ENCODE results near the gene SLC16A7. TPM values are rescaled to one million over a fixed set of nuclear protein-coding genes. Genes with fewer than 3 reads are reported as not detected.

The SLC16A7 gene
- total RNA-seq, 4 donors from 2014 or later = 0.80 to 29.9 (median 12.3) TPM

- WGBS, 2 donors (ENCODE audit: low coverage in 1 of 2) = 50 to 88% methylated on average over 1 of the region's 1 CpG
- in situ Hi-C loops (cut with MboI; ENCODE audit: low pct_ligation_motif_present in 1 of 4, low pct_unique_long_range_greater_than_20kb in 1 of 4, low sequenced_read_pairs in 3 of 4) = no loop called here
- Histone ChIP-seq H3K36me3 (no peaks in the 10 kb centered on the region), H3K4me3 (no peak overlapping the region), H3K9me3 (no peaks in the 10 kb centered on the region), H3K27me3 (no peaks in the 10 kb centered on the region), H3K4me1 (no peaks in the 10 kb centered on the region), H3K27ac (no peak overlapping the region)
- intact Hi-C loops (cut with DNase I; ENCODE audit: low total_unique reads) = no loop called here
- TF ChIP-seq POLR2AphosphoS5 (IDR thresholded peaks at IDR 0.05) (no peak), POLR2A (IDR thresholded peaks at IDR 0.05) (no peak), EP300 (IDR thresholded peaks at IDR 0.05; ENCODE audit: low read depth) (no peak)
- TF ChIP-seq, protein P1, sequence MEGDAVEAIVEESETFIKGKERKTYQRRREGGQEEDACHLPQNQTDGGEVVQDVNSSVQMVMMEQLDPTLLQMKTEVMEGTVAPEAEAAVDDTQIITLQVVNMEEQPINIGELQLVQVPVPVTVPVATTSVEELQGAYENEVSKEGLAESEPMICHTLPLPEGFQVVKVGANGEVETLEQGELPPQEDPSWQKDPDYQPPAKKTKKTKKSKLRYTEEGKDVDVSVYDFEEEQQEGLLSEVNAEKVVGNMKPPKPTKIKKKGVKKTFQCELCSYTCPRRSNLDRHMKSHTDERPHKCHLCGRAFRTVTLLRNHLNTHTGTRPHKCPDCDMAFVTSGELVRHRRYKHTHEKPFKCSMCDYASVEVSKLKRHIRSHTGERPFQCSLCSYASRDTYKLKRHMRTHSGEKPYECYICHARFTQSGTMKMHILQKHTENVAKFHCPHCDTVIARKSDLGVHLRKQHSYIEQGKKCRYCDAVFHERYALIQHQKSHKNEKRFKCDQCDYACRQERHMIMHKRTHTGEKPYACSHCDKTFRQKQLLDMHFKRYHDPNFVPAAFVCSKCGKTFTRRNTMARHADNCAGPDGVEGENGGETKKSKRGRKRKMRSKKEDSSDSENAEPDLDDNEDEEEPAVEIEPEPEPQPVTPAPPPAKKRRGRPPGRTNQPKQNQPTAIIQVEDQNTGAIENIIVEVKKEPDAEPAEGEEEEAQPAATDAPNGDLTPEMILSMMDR (IDR thresholded peaks at IDR 0.05) = no peak
- no peak for DNase-seq
These were observed 38.4 kb downstream of the SLC16A7 start for GRCh38 chr12:59634254-59634653.

GRCh38 chr12:59636945-59637691 lies 41.3 kb downstream of the SLC16A7 start:
- no peak for DNase-seq
- 71 to 82% methylated on average over 5 of the region's 5 CpGs for WGBS, 2 donors (ENCODE audit: low coverage in 1 of 2)
- no peaks in the 10 kb centered on the region for H3K4me1 ChIP-seq
- no peaks in the 10 kb centered on the region for H3K27me3 ChIP-seq
- H3K9me3 ChIP-seq = no peaks in the 10 kb centered on the region
- in situ Hi-C loops (cut with MboI; ENCODE audit: low pct_ligation_motif_present in 1 of 4, low pct_unique_long_range_greater_than_20kb in 1 of 4, low sequenced_read_pairs in 3 of 4) = no loop called here
- H3K36me3 ChIP-seq = no peaks in the 10 kb centered on the region
- intact Hi-C loops (cut with DNase I; ENCODE audit: low total_unique reads) = no loop called here
- no peak overlapping the region for H3K27ac ChIP-seq
- no peak overlapping the region for H3K4me3 ChIP-seq
- TF ChIP-seq POLR2A (IDR thresholded peaks at IDR 0.05) = no peak
- TF ChIP-seq EP300 (IDR thresholded peaks at IDR 0.05; ENCODE audit: low read depth) = no peak
- no peak for TF ChIP-seq POLR2AphosphoS5 (IDR thresholded peaks at IDR 0.05)
- TF ChIP-seq, protein P1 (IDR thresholded peaks at IDR 0.05) = no peak

GRCh38 chr12:59637692-59638070 lies 41.9 kb downstream of the SLC16A7 start:
- DNase-seq = no peak
- H3K9me3 ChIP-seq = no peaks in the 10 kb centered on the region
- H3K4me1 ChIP-seq = no peaks in the 10 kb centered on the region
- no peaks in the 10 kb centered on the region for H3K27me3 ChIP-seq
- intact Hi-C loops (cut with DNase I; ENCODE audit: low total_unique reads) = no loop called here
- no peak overlapping the region for H3K27ac ChIP-seq
- TF ChIP-seq POLR2A (IDR thresholded peaks at IDR 0.05) (no peak), EP300 (IDR thresholded peaks at IDR 0.05; ENCODE audit: low read depth) (no peak), POLR2AphosphoS5 (IDR thresholded peaks at IDR 0.05) (no peak)
- TF ChIP-seq, protein P1 (IDR thresholded peaks at IDR 0.05) = no peak
- no peaks in the 10 kb centered on the region for H3K36me3 ChIP-seq
- no peak overlapping the region for H3K4me3 ChIP-seq
- in situ Hi-C loops (cut with MboI; ENCODE audit: low pct_ligation_motif_present in 1 of 4, low pct_unique_long_range_greater_than_20kb in 1 of 4, low sequenced_read_pairs in 3 of 4) = no loop called here

GRCh38 chr12:59643550-59643949 lies 47.7 kb downstream of the SLC16A7 start:
- no peaks in the 10 kb centered on the region for H3K27me3 ChIP-seq
- H3K9me3 ChIP-seq = no peaks in the 10 kb centered on the region
- H3K4me3 ChIP-seq = no peak overlapping the region
- intact Hi-C loops (cut with DNase I; ENCODE audit: low total_unique reads) (no loop called here), in situ Hi-C loops (cut with MboI; ENCODE audit: low pct_ligation_motif_present in 1 of 4, low pct_unique_long_range_greater_than_20kb in 1 of 4, low sequenced_read_pairs in 3 of 4) (no loop called here)
- no peaks in the 10 kb centered on the region for H3K36me3 ChIP-seq
- DNase-seq = no peak
- 53 to 83% methylated on average over 2 to 3 of the region's 3 CpGs for WGBS, 2 donors (ENCODE audit: low coverage in 1 of 2)
- no peak for TF ChIP-seq POLR2AphosphoS5 (IDR thresholded peaks at IDR 0.05)
- TF ChIP-seq, protein P1 (IDR thresholded peaks at IDR 0.05) = no peak
- no peak for TF ChIP-seq EP300 (IDR thresholded peaks at IDR 0.05; ENCODE audit: low read depth)
- TF ChIP-seq POLR2A (IDR thresholded peaks at IDR 0.05) = no peak
- H3K4me1 ChIP-seq = no peaks in the 10 kb centered on the region
- H3K27ac ChIP-seq = no peak overlapping the region
